HL-60 (cell line): ENCODE measurements around the gene CBX4.

Source experiments
- GABPA ChIP-seq: IDR thresholded peaks from 2 replicates; pipeline ENCODE4 v1.6.1; 2012; ENCODE audit warnings: low read depth
- POLR2AphosphoS5 ChIP-seq: IDR thresholded peaks from 2 replicates; pipeline ENCODE4 v1.6.1; 2012; ENCODE audit warnings: low read depth
- TF ChIP-seq, protein P1 (sequence below): IDR thresholded peaks from 2 replicates; pipeline ENCODE4 v1.6.1; 2012; ENCODE audit warnings: low read depth; ENCODE audit not compliant: insufficient replicate concordance
- TF ChIP-seq, protein P2 (sequence below): IDR thresholded peaks from one replicate; pipeline ENCODE4 v1.5.1; 2011; ENCODE audit warnings: low read length, control low read depth, inconsistent platforms; ENCODE audit not compliant: insufficient read depth

DNA sequence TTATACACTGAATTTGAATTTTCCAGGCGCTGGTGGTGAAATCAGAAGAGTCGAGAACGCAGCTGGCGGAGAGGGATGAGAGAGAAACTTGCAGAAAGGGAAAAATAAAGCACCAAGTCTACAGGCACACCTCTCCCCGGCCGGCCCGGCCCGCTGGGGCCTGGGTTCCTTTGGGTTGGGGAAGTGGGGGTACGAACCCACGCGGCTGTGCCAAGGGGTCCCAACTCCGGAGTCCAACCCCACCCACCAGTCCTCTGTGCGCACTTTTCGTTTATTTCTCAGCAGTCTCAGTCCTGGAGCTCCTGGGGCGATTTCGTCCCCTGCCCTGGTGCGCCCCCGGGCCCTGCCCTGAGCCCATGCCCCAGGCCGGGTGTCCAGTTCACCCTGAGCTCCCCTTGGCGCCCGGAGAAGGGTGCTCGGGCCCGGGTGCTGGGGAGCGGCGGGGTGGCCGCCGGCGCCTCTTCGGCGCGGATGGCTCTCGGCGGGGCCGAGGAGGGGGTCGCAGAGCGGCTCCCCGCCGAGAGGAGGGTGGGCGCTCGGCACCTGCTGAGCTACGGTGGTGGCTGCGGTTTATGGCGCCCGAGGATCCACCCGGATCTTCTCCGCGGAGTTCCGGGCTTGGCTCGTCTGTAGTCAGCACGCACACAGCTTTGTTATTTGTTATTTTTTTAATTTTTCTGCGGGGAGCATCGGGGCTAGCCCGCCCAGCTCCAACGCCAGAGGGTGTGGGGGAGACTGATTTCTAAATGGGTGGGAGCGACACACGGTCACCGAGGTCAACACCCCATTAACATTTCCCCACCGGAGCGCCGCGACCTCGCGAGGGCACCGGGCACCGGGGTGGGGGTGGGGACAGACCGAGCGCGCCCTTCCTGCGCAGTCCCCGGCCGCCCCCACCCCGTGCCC is 26.6 kb downstream of the CBX4 start:
- TF ChIP-seq, protein P1, sequence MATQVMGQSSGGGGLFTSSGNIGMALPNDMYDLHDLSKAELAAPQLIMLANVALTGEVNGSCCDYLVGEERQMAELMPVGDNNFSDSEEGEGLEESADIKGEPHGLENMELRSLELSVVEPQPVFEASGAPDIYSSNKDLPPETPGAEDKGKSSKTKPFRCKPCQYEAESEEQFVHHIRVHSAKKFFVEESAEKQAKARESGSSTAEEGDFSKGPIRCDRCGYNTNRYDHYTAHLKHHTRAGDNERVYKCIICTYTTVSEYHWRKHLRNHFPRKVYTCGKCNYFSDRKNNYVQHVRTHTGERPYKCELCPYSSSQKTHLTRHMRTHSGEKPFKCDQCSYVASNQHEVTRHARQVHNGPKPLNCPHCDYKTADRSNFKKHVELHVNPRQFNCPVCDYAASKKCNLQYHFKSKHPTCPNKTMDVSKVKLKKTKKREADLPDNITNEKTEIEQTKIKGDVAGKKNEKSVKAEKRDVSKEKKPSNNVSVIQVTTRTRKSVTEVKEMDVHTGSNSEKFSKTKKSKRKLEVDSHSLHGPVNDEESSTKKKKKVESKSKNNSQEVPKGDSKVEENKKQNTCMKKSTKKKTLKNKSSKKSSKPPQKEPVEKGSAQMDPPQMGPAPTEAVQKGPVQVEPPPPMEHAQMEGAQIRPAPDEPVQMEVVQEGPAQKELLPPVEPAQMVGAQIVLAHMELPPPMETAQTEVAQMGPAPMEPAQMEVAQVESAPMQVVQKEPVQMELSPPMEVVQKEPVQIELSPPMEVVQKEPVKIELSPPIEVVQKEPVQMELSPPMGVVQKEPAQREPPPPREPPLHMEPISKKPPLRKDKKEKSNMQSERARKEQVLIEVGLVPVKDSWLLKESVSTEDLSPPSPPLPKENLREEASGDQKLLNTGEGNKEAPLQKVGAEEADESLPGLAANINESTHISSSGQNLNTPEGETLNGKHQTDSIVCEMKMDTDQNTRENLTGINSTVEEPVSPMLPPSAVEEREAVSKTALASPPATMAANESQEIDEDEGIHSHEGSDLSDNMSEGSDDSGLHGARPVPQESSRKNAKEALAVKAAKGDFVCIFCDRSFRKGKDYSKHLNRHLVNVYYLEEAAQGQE, result no peak
- TF ChIP-seq GABPA, result no peak
- TF ChIP-seq, protein P2, sequence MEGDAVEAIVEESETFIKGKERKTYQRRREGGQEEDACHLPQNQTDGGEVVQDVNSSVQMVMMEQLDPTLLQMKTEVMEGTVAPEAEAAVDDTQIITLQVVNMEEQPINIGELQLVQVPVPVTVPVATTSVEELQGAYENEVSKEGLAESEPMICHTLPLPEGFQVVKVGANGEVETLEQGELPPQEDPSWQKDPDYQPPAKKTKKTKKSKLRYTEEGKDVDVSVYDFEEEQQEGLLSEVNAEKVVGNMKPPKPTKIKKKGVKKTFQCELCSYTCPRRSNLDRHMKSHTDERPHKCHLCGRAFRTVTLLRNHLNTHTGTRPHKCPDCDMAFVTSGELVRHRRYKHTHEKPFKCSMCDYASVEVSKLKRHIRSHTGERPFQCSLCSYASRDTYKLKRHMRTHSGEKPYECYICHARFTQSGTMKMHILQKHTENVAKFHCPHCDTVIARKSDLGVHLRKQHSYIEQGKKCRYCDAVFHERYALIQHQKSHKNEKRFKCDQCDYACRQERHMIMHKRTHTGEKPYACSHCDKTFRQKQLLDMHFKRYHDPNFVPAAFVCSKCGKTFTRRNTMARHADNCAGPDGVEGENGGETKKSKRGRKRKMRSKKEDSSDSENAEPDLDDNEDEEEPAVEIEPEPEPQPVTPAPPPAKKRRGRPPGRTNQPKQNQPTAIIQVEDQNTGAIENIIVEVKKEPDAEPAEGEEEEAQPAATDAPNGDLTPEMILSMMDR, result no peak
- TF ChIP-seq POLR2AphosphoS5, result no peak
